Measurements from ENCODE around the gene EBF3. TPM values are rescaled to one million over a fixed set of nuclear protein-coding genes. Genes with fewer than 3 reads are reported as not detected.

The EBF3 gene
- total RNA-seq, 1 donor from 2014 or later, result 0.07 TPM

- no peak for DNase-seq (ENCODE audit: low read depth, low spot score)
Observed at GRCh38 chr10:129875993-129876726, 87.9 kb downstream of the EBF3 start.

- DNase-seq (ENCODE audit: low read depth, low spot score), result no peak
Observed at GRCh38 chr10:129873351-129873750, 90.7 kb downstream of the EBF3 start.

GRCh38 chr10:129871966-129872365 is 92.1 kb downstream of the EBF3 start:
- no peak for DNase-seq (ENCODE audit: low read depth, low spot score)

GRCh38 chr10:129870961-129871621 is 93.0 kb downstream of the EBF3 start:
- no peak for DNase-seq (ENCODE audit: low read depth, low spot score)

- DNase-seq (ENCODE audit: low read depth, low spot score), result no peak
Observed at GRCh38 chr10:129870474-129870757, 93.7 kb downstream of the EBF3 start.

GRCh38 chr10:129869596-129870473 is 94.2 kb downstream of the EBF3 start:
- DNase-seq (ENCODE audit: low read depth, low spot score), result no peak

- no peak for DNase-seq (ENCODE audit: low read depth, low spot score)
Observed at GRCh38 chr10:129868449-129869035, 95.5 kb downstream of the EBF3 start.

GRCh38 chr10:129867631-129868179 is 96.4 kb downstream of the EBF3 start:
- no peak for DNase-seq (ENCODE audit: low read depth, low spot score)

- no peak for DNase-seq (ENCODE audit: low read depth, low spot score)
Observed at GRCh38 chr10:129866894-129867293, 97.2 kb downstream of the EBF3 start.

- DNase-seq (ENCODE audit: low read depth, low spot score), result no peak
Observed at GRCh38 chr10:129865960-129866359, 98.1 kb downstream of the EBF3 start.

- DNase-seq (ENCODE audit: low read depth, low spot score), result no peak
Observed at GRCh38 chr10:129865413-129865812, 98.7 kb downstream of the EBF3 start.

- DNase-seq (ENCODE audit: low read depth, low spot score), result no peak
Observed at GRCh38 chr10:129864601-129865126, 99.4 kb downstream of the EBF3 start.

- no peak for DNase-seq (ENCODE audit: low read depth, low spot score)
Observed at GRCh38 chr10:129864082-129864481, 100.0 kb downstream of the EBF3 start.

GRCh38 chr10:129863201-129863663 is 100.8 kb downstream of the EBF3 start:
- DNase-seq (ENCODE audit: low read depth, low spot score), result no peak

- no peak for DNase-seq (ENCODE audit: low read depth, low spot score)
Observed at GRCh38 chr10:129861776-129862531, 102.1 kb downstream of the EBF3 start.

- DNase-seq (ENCODE audit: low read depth, low spot score), result no peak
Observed at GRCh38 chr10:129860396-129860795, 103.7 kb downstream of the EBF3 start.

- no peak for DNase-seq (ENCODE audit: low read depth, low spot score)
Observed at GRCh38 chr10:129859536-129859935, 104.5 kb downstream of the EBF3 start.

- no peak for DNase-seq (ENCODE audit: low read depth, low spot score)
Observed at GRCh38 chr10:129857242-129857960, 106.7 kb downstream of the EBF3 start.

- no peak for DNase-seq (ENCODE audit: low read depth, low spot score)
Observed at GRCh38 chr10:129855836-129856563, 108.1 kb downstream of the EBF3 start.
